Caco-2 (cell line): ENCODE data around the gene APOBEC3F. TPM values are rescaled to one million over a fixed set of nuclear protein-coding genes. Genes with fewer than 3 reads are reported as not detected.
"Not testable (repeated sequence)": the region's sequence is repeated elsewhere in the genome, so short reads cannot be mapped to it uniquely, and the experiment has no call there.

ENCODE experiments used
- BruUV-seq: library from RNA; stranded (reverse); fragments of 400-500 nt; replicated peaks from 2 replicates; lab custom pipeline; 2021; lab: Mats Ljungman, UMichigan
- CTCF ChIA-PET: fragments of 300-600 bp; sonication (Branson Sonifier 250); formaldehyde crosslinking; loops from one replicate; lab custom pipeline; 2022; ENCODE audit warnings: antibody characterized with exemption; lab: Charles Lee
- POLR2A ChIA-PET: fragments of 300-600 bp; sonication (Branson Sonifier 250); formaldehyde crosslinking; loops from one replicate; lab custom pipeline; 2022; ENCODE audit warnings: antibody characterized with exemption; lab: Charles Lee
- DNase-seq, 2 experiments: peaks; one replicate each; pipeline versions ENCODE4 v3.0.0 to v3.0.0-alpha.2; 2020 to 2022
- H3K27me3 ChIP-seq: replicated peaks from 2 replicates; pipeline ENCODE4 v1.6.0; 2011; ENCODE audit warnings: low read length; ENCODE audit not compliant: control insufficient read depth, insufficient read depth
- H3K36me3 ChIP-seq: 2 replicates; pipeline ENCODE4 v1.5.1; 2011; ENCODE audit warnings: low read length; ENCODE audit not compliant: control insufficient read depth, insufficient read depth
- H3K4me1 ChIP-seq: fragments of 250-450 bp; sonication (Bioruptor Pico); 2 replicates; pipeline ENCODE4 v1.5.1; 2020; ENCODE audit warnings: mild to moderate bottlenecking
- H3K4me3 ChIP-seq: 2 replicates; pipeline ENCODE4 v1.5.1; 2011; ENCODE audit warnings: low read depth, mild to moderate bottlenecking, control low read depth, low read length
- H3K9me3 ChIP-seq: fragments of 250-450 bp; sonication (Bioruptor Pico); 2 replicates; pipeline ENCODE4 v1.5.1; 2020; ENCODE audit warnings: mild to moderate bottlenecking, moderate library complexity
- H3K27ac Mint-ChIP-seq: one replicate; pipeline ENCODE4 v1.8.0; 2022; ENCODE audit warnings: mixed read lengths; ENCODE audit not compliant: unreplicated experiment
- H3K27me3 Mint-ChIP-seq: one replicate; pipeline ENCODE4 v1.8.0; 2022; ENCODE audit warnings: mixed read lengths; ENCODE audit not compliant: insufficient read depth, unreplicated experiment
- H3K36me3 Mint-ChIP-seq: one replicate; pipeline ENCODE4 v1.8.0; 2022; ENCODE audit warnings: mild to moderate bottlenecking, mixed read lengths; ENCODE audit not compliant: insufficient read depth, unreplicated experiment
- H3K4me1 Mint-ChIP-seq: one replicate; pipeline ENCODE4 v1.8.0; 2022; ENCODE audit warnings: low read depth, mixed read lengths; ENCODE audit not compliant: unreplicated experiment
- H3K4me3 Mint-ChIP-seq: one replicate; pipeline ENCODE4 v1.8.0; 2022; ENCODE audit warnings: mild to moderate bottlenecking, moderate library complexity, mixed read lengths; ENCODE audit not compliant: unreplicated experiment
- H3K9me3 Mint-ChIP-seq: one replicate; pipeline ENCODE4 v1.8.0; 2022; ENCODE audit warnings: mixed read lengths; ENCODE audit not compliant: unreplicated experiment
- CTCF ChIP-seq, 2 experiments: fragments of 200-600 bp in 1 of 2; IDR thresholded peaks; 1 replicate in 1 of 2; 2 replicates in 1 of 2; pipeline versions ENCODE4 v1.5.1 to v1.8.0; 2011 to 2022; ENCODE audit warnings: antibody characterized with exemption in 1 of 2, control low read depth in 1 of 2, inconsistent platforms in 1 of 2, low read depth in 1 of 2, low read length in 1 of 2, mild to moderate bottlenecking in 1 of 2, moderate library complexity in 1 of 2; ENCODE audit not compliant: insufficient read depth in 1 of 2, severe bottlenecking in 1 of 2, unreplicated experiment in 1 of 2
- intact Hi-C: fragments of 100-400 bp; cut with micrococcal nuclease; formaldehyde crosslinking; loops from one replicate; pipeline ENCODE4 v1.10.0; 2022; ENCODE audit not compliant: unreplicated experiment
- total RNA-seq: library from RNA; stranded (reverse); gene quantifications from 2 replicates; pipeline ENCODE4 v1.2.3, GENCODE V29; 2022

APOBEC3F gene
- total RNA-seq, 1 experiment from 2014 or later, result 7.8 TPM

DNA sequence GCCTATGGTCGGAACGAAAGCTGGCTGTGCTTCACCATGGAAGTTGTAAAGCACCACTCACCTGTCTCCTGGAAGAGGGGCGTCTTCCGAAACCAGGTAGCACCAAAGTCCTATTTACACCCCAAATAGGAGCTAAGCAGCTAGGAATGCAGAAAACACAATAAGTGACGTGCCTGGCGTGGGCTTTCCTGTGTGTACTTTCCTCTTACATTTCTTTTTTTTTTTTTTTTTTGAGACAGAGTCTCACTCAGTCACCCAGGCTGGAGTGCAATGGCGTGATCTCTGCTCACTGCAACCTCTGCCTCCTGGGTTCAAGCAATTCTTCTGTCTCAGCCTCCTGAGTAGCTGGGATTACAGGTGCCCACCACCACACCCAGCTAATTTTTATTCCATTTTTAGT lies 8.8 kb downstream of the APOBEC3F start:
- POLR2A ChIA-PET, H3K36me3 ChIP-seq, H3K4me1 Mint-ChIP-seq, BruUV-seq, H3K4me3 Mint-ChIP-seq, H3K4me3 ChIP-seq, H3K9me3 ChIP-seq, H3K27me3 Mint-ChIP-seq, H3K9me3 Mint-ChIP-seq, H3K4me1 ChIP-seq, H3K27me3 ChIP-seq, DNase-seq, H3K27ac Mint-ChIP-seq, CTCF ChIA-PET: not testable (repeated sequence)
- H3K36me3 Mint-ChIP-seq, result peaks cover 16% of the 10 kb centered on the region
- intact Hi-C loops, result loop anchor here (10.0 kb wide), 1 partner anchor 65 kb away; no protein-coding TSS in a partner anchor

DNA sequence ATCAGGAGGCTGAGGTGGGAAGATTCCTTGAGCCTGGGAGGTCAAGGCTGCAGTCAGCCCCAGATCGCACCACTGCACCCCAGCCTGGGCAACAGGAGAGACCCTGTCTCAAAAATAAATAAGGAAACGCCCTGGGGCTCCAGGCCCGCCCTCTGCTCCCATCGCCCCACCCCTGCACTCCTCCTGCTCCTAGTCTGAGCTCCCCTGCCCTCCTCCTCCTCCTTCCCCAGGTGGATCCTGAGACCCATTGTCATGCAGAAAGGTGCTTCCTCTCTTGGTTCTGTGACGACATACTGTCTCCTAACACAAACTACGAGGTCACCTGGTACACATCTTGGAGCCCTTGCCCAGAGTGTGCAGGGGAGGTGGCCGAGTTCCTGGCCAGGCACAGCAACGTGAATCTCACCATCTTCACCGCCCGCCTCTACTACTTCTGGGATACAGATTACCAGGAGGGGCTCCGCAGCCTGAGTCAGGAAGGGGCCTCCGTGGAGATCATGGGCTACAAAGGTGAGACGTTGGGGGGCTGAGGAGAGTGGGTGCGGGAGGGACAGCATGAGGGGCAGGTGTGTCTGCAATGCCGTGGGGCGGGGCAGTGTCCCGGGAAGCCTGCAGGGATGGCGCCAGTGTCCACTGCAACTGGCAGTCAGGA lies 11.3 kb downstream of the APOBEC3F start:
- POLR2A ChIA-PET, H3K4me1 Mint-ChIP-seq, H3K27me3 ChIP-seq, BruUV-seq, H3K36me3 Mint-ChIP-seq, H3K27ac Mint-ChIP-seq, H3K9me3 ChIP-seq, H3K36me3 ChIP-seq, H3K4me3 ChIP-seq, H3K4me3 Mint-ChIP-seq, DNase-seq, H3K4me1 ChIP-seq, CTCF ChIA-PET, H3K27me3 Mint-ChIP-seq, intact Hi-C loops, H3K9me3 Mint-ChIP-seq: not testable (repeated sequence)

GRCh38 chr22:39055658-39056057 lies 15.0 kb downstream of the APOBEC3F start:
- Mint-ChIP-seq H3K27ac (no peak overlapping the region), H3K27me3 (no peaks in the 10 kb centered on the region), H3K9me3 (no peaks in the 10 kb centered on the region), H3K36me3 (no peaks in the 10 kb centered on the region), H3K4me3 (no peak overlapping the region), H3K4me1 (no peaks in the 10 kb centered on the region)
- no peaks in the 10 kb centered on the region for H3K27me3 ChIP-seq
- no peaks in the 10 kb centered on the region for H3K36me3 ChIP-seq
- intact Hi-C loops, result no loop called here
- ChIA-PET POLR2A (no interaction called here), CTCF (no interaction called here)
- DNase-seq, result no peak
- no peaks in the 10 kb centered on the region; the same call in 1 of the 2 replicates for H3K9me3 ChIP-seq
- peaks cover 6% of the 10 kb centered on the region; the same call in 1 of the 2 replicates for H3K4me1 ChIP-seq
- no peak overlapping the region for H3K4me3 ChIP-seq
- TF ChIP-seq CTCF (IDR thresholded peaks at IDR 0.05; ENCODE audit: insufficient read depth in 1 of 2, low read depth in 1 of 2, low read length in 1 of 2, severe bottlenecking in 1 of 2, unreplicated experiment in 1 of 2), result no peak
- BruUV-seq, result no TSS peak

- H3K27me3 ChIP-seq, H3K4me1 Mint-ChIP-seq, H3K36me3 ChIP-seq, DNase-seq, H3K4me1 ChIP-seq, H3K27ac Mint-ChIP-seq, H3K4me3 ChIP-seq, intact Hi-C loops, BruUV-seq, H3K4me3 Mint-ChIP-seq, H3K27me3 Mint-ChIP-seq, H3K9me3 Mint-ChIP-seq, H3K36me3 Mint-ChIP-seq, POLR2A ChIA-PET, H3K9me3 ChIP-seq: not testable (repeated sequence)
- CTCF ChIA-PET, result interaction anchor here (0.6 kb wide), 1 partner anchor 91 kb away, joined by 4 read pairs; no protein-coding TSS in a partner anchor
Observed at GRCh38 chr22:39061290-39061689, 20.6 kb downstream of the APOBEC3F start.

DNA sequence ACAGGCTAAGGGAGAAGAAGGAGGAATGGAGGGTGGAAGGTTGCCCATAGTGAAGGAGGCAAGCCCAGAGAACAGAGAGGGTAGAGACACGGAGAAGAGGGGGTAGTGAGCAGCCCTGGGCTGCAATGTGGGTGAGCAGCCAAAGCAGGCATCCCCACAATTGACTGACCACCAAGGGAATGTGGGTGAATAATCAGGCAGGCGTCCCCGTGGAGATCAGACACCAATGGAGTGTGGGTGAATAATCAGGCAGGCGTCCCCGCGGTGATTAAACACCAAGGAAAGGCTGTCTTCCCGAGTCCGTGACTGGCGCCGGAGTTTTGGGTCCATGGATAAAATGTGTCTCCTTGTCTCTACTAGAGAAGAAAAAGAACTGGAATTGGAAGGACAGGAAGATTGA lies 21.3 kb downstream of the APOBEC3F start:
- intact Hi-C loops, result not testable (repeated sequence)

GRCh38 chr22:39063904-39064303 lies 23.2 kb downstream of the APOBEC3F start:
- H3K9me3 Mint-ChIP-seq, H3K27me3 ChIP-seq, H3K4me1 Mint-ChIP-seq, DNase-seq, H3K4me3 Mint-ChIP-seq, intact Hi-C loops, H3K9me3 ChIP-seq, H3K27me3 Mint-ChIP-seq, H3K36me3 ChIP-seq, H3K27ac Mint-ChIP-seq, H3K4me3 ChIP-seq, H3K36me3 Mint-ChIP-seq, POLR2A ChIA-PET, BruUV-seq, H3K4me1 ChIP-seq: not testable (repeated sequence)
- CTCF ChIA-PET, result interaction anchor here (0.6 kb wide), 1 partner anchor 11 kb away, joined by 3 read pairs; no protein-coding TSS in a partner anchor

More for the DNA sequence above, 21.3 kb downstream of the APOBEC3F start:
- DNase-seq, H3K27me3 ChIP-seq, H3K9me3 ChIP-seq, H3K36me3 Mint-ChIP-seq, BruUV-seq, H3K4me1 Mint-ChIP-seq, H3K9me3 Mint-ChIP-seq, CTCF ChIA-PET, POLR2A ChIA-PET, H3K27me3 Mint-ChIP-seq, H3K4me3 ChIP-seq, H3K27ac Mint-ChIP-seq, H3K36me3 ChIP-seq, H3K4me3 Mint-ChIP-seq, H3K4me1 ChIP-seq: not testable (repeated sequence)
